ENCODE results near the gene FCHSD2. TPM values are rescaled to one million over a fixed set of nuclear protein-coding genes. Genes with fewer than 3 reads are reported as not detected.
A peak's percentile ranks its signal among the peaks of the same experiment; 100 is the strongest.

The FCHSD2 gene
- total and polyA plus RNA-seq, 2 of the 13 experiments (the other 11 are each of a cell fraction or from before 2014, with no cell fraction given) = 20.5 to 24.8 TPM

DNA sequence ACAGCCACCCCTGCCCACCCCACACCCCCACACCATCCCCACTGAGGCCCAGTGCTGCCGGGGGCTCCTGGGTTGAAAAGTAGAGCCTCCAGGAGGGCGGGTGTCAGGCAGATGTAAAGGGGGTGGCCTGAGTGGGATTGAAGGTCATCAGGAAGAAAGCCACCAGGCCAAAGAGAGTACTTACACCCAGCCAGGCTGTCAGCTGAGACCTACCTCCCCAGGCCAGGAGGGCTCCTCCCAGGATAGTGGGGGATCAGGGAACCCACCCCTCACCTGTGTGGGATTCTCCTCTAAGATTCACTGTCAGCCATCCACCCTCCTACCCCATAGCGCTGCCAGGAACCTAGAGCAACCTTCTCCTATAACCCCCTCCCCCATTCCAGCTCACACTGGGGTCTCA is 17.2 kb upstream of the FCHSD2 start:
- CTCF ChIA-PET (ENCODE audit: low intra/inter-chr PET ratio, low total read pairs) = no interaction called here
- WGBS (ENCODE audit: low lambda C conversion rate) = 50% methylated on average over 2 of the region's 3 CpGs
- H2AFZ ChIP-seq (ENCODE audit: low read length) = no peak overlapping the region
- H3K4me2 ChIP-seq (ENCODE audit: low read depth, low read length) = peak overlapping the region; percentile 78
- peak overlapping the region; percentile 94 for H3K27ac ChIP-seq (ENCODE audit: extremely low read length, insufficient read depth, low read length)
- no peaks in the 10 kb centered on the region for H3K27me3 ChIP-seq (ENCODE audit: control insufficient read depth in 1 of 2, insufficient read depth in 2 of 2, low read length in 2 of 2)
- in situ Hi-C loops (cut with HindIII; ENCODE audit: extremely low pct_ligation_motif_present, low pct_unique_long_range_greater_than_20kb) (no loop called here), intact Hi-C loops (cut with micrococcal nuclease; ENCODE audit: unreplicated experiment) (no loop called here)
- H3K4me1 ChIP-seq (ENCODE audit: insufficient read depth, low read length) = peaks cover 98% of the 10 kb centered on the region
- ATAC-seq (no peak), FAIRE-seq (no peak), DNase-seq (ENCODE audit: low spot score) (no peak)
- POLR2A ChIA-PET = interaction anchor here (2.7 to 5.0 kb wide), 6 partner anchors 9 to 23 kb away, joined by 7 to 152 read pairs (median 48); partner anchors contain the start of gene FCHSD2
- H4K20me1 ChIP-seq (ENCODE audit: insufficient read depth, low read length) = no peaks in the 10 kb centered on the region
- no peaks in the 10 kb centered on the region for H3K79me2 ChIP-seq (ENCODE audit: insufficient read depth, low read length)
- TF ChIP-seq KDM5B (CRISPR knock-in tag; IDR thresholded peaks at IDR 0.05; ENCODE audit: borderline replicate concordance) = 0 out of 2 replicates have a peak, but pooled peaks have one; percentile 23
- TF ChIP-seq ZFAT (CRISPR knock-in tag; conservative IDR thresholded peaks at IDR 0.05) = no peak
- no TSS peak for BruUV-seq (replicated peaks)
- no peaks in the 10 kb centered on the region for H3K9me3 ChIP-seq (ENCODE audit: low read length)
- peak overlapping the region in 1 of 3 experiments; percentile 62; a peak in 2 of 6 replicates for H3K4me3 ChIP-seq (replicated peaks in 1 of 3; ENCODE audit: insufficient read depth in 1 of 3, low read depth in 2 of 3, low read length in 3 of 3)
- H3K36me3 ChIP-seq (replicated peaks in 1 of 2; ENCODE audit: control insufficient read depth in 1 of 2, insufficient read depth in 2 of 2, low read length in 2 of 2) = no peaks in the 10 kb centered on the region
- peak overlapping the region; percentile 58; the same call in 1 of the 2 replicates for H3K9ac ChIP-seq (ENCODE audit: insufficient read depth, low read depth, low read length)

DNA sequence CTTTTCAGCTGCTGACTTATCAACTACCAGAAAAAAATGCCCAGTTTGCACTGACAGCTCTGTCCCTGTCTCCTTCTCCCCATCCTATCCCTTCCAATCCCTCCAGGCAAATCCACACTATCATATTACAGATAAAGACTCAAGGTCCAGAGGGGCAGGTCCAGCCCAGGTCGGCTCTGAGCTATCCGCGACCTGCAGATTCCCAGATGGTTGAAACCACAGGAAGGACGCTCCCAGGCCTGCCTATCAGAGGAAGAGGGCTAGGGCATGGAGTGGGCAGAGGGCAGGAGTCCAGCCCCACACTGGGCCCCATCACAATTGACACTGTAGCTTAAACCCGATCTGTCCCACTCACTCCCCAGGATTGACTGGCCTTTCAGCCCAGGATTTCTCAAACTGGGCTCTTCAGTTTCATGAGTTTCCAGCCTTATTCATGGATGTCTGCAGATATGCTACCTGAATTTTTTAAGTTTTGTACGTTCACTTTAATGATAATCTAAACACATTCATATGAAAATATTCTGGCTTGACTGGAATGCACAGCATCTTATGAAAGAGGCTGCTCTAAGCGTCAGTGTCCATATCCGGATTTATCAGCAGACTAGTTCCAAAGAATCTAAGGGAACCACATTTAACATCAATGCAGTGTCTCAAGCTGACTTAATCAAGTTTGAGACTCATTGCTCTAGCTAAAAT is 16.4 kb upstream of the FCHSD2 start:
- TSS peak; percentile 98 for BruUV-seq (replicated peaks)
- ChIA-PET POLR2A (interaction anchor here (0.8 to 5.0 kb wide), 11 partner anchors 10 to 365 kb away, joined by 3 to 152 read pairs (median 7); partner anchors contain the start of genes FCHSD2 and STARD10), CTCF (ENCODE audit: low intra/inter-chr PET ratio, low total read pairs) (interaction anchor here (1.3 kb wide), 1 partner anchor 20 kb away, joined by 5 read pairs; no protein-coding TSS in a partner anchor)
- no peak overlapping the region for H2AFZ ChIP-seq (ENCODE audit: low read length)
- FAIRE-seq (peak; percentile 100), DNase-seq (ENCODE audit: low spot score) (peak; percentile 96), ATAC-seq (peak; percentile 97)
- H3K9ac ChIP-seq (ENCODE audit: insufficient read depth, low read depth, low read length) = peak overlapping the region; percentile 58
- no peaks in the 10 kb centered on the region for H3K9me3 ChIP-seq (ENCODE audit: low read length)
- peak overlapping the region; percentile 78 for H3K4me2 ChIP-seq (ENCODE audit: low read depth, low read length)
- WGBS (ENCODE audit: low lambda C conversion rate) = under 1% methylated on average over 8 of the region's 8 CpGs
- H3K27me3 ChIP-seq (ENCODE audit: control insufficient read depth in 1 of 2, insufficient read depth in 2 of 2, low read length in 2 of 2) = no peaks in the 10 kb centered on the region
- no peaks in the 10 kb centered on the region for H3K79me2 ChIP-seq (ENCODE audit: insufficient read depth, low read length)
- H3K36me3 ChIP-seq (replicated peaks in 1 of 2; ENCODE audit: control insufficient read depth in 1 of 2, insufficient read depth in 2 of 2, low read length in 2 of 2) = no peaks in the 10 kb centered on the region
- H3K27ac ChIP-seq (ENCODE audit: extremely low read length, insufficient read depth, low read length) = peak overlapping the region; percentile 94
- in situ Hi-C loops (cut with HindIII; ENCODE audit: extremely low pct_ligation_motif_present, low pct_unique_long_range_greater_than_20kb) = no loop called here
- intact Hi-C loops (cut with micrococcal nuclease; ENCODE audit: unreplicated experiment) = loop anchor here (1.0 kb wide), 3 partner anchors 8 to 19 kb away; no protein-coding TSS in a partner anchor
- H3K4me3 ChIP-seq (replicated peaks in 1 of 3; ENCODE audit: insufficient read depth in 1 of 3, low read depth in 2 of 3, low read length in 3 of 3) = peak overlapping the region in 2 of 3 experiments; percentile 39 to 62; a peak in 4 of 6 replicates
- H3K4me1 ChIP-seq (ENCODE audit: insufficient read depth, low read length) = peaks cover 98% of the 10 kb centered on the region
- H4K20me1 ChIP-seq (ENCODE audit: insufficient read depth, low read length) = no peaks in the 10 kb centered on the region
- TF ChIP-seq PITX1 (CRISPR knock-in tag; IDR thresholded peaks at IDR 0.05) (peak; percentile 83), PHF8 (CRISPR knock-in tag; IDR thresholded peaks at IDR 0.05) (no peak), TOPORS (CRISPR knock-in tag; IDR thresholded peaks at IDR 0.05) (no peak), NFKB2 (CRISPR knock-in tag; IDR thresholded peaks at IDR 0.05; ENCODE audit: borderline replicate concordance) (no peak; the same call in 1 of the 2 replicates), HMG20B (CRISPR knock-in tag; conservative IDR thresholded peaks at IDR 0.05) (0 out of 2 replicates have a peak, but pooled peaks have one; percentile 39), TSC22D2 (CRISPR knock-in tag; IDR thresholded peaks at IDR 0.05; ENCODE audit: borderline replicate concordance) (no peak), MTA3 (CRISPR knock-in tag; IDR thresholded peaks at IDR 0.05) (no peak), POLR2AphosphoS5 (IDR thresholded peaks at IDR 0.05; ENCODE audit: low read depth, low read length) (peak; percentile 80), MLLT10 (CRISPR knock-in tag; IDR thresholded peaks at IDR 0.05) (no peak)
- TF ChIP-seq, protein P1, sequence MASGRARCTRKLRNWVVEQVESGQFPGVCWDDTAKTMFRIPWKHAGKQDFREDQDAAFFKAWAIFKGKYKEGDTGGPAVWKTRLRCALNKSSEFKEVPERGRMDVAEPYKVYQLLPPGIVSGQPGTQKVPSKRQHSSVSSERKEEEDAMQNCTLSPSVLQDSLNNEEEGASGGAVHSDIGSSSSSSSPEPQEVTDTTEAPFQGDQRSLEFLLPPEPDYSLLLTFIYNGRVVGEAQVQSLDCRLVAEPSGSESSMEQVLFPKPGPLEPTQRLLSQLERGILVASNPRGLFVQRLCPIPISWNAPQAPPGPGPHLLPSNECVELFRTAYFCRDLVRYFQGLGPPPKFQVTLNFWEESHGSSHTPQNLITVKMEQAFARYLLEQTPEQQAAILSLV (CRISPR knock-in tag; IDR thresholded peaks at IDR 0.05; ENCODE audit: borderline replicate concordance) = no peak
- TF ChIP-seq, protein P2, sequence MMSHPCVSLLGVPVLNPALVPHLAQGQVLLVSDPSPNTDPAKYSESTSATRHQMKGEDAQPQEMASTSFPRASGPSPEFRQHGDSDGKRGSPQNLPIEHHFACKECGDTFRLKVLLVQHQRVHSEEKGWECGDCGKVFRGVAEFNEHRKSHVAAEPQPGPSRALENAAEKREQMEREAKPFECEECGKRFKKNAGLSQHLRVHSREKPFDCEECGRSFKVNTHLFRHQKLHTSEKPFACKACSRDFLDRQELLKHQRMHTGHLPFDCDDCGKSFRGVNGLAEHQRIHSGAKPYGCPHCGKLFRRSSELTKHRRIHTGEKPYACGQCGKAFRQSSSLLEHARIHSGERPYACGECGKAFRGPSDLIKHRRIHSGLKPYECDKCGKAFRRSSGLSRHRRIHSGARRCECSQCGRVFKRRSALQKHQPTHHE (CRISPR knock-in tag; IDR thresholded peaks at IDR 0.05; ENCODE audit: borderline replicate concordance) = no peak
